RWPE1 (cell line): ENCODE results near the gene SPTBN1.
"Not testable (repeated sequence)": the region's sequence is repeated elsewhere in the genome, so short reads cannot be mapped to it uniquely, and the experiment has no call there.

Experiments
- CTCF ChIA-PET: fragments of 350-600 bp; sonication (Branson Sonifier 250); formaldehyde crosslinking; extraction: SDS; loops from one replicate; lab custom pipeline; 2021; lab: Yijun Ruan, JAX
- POLR2A ChIA-PET: fragments of 400-600 bp; formaldehyde crosslinking; extraction: SDS; loops from one replicate; lab custom pipeline; 2020; ENCODE audit warnings: antibody characterized with exemption; ENCODE audit not compliant: low non-redundant PET; lab: Yijun Ruan, JAX
- DNase-seq: peaks from one replicate; pipeline ENCODE4 v3.0.0; 2012; ENCODE audit warnings: low spot score
- H3K27ac ChIP-seq: fragments of 450-650 bp; 2 replicates; pipeline ENCODE4 v1.5.1; 2017
- CTCF ChIP-seq: fragments of 450-650 bp; conservative IDR thresholded peaks from 2 replicates; pipeline ENCODE4 v1.5.1; 2017; ENCODE audit warnings: low read depth, mild to moderate bottlenecking

SPTBN1 gene

GRCh38 chr2:54483426-54483825 lies 27.3 kb downstream of the SPTBN1 start:
- peak; percentile 26 for DNase-seq
- peak overlapping the region; percentile 59 for H3K27ac ChIP-seq
- POLR2A ChIA-PET, result no interaction called here
- CTCF ChIA-PET, result no interaction called here
- TF ChIP-seq CTCF, result no peak

- CTCF ChIA-PET, result not testable (repeated sequence)
Observed at GRCh38 chr2:54485756-54486155, 29.6 kb downstream of the SPTBN1 start.

GRCh38 chr2:54486766-54487165 lies 30.6 kb downstream of the SPTBN1 start:
- no peak for DNase-seq
- H3K27ac ChIP-seq, result no peak overlapping the region
- no peak for TF ChIP-seq CTCF
- ChIA-PET POLR2A (no interaction called here), CTCF (interaction anchor here (0.6 to 0.7 kb wide), 3 partner anchors 51 to 683 kb away, joined by 3 to 8 read pairs (median 3); no protein-coding TSS in a partner anchor)

More at GRCh38 chr2:54485756-54486155, 29.6 kb downstream of the SPTBN1 start:
- DNase-seq, H3K27ac ChIP-seq, POLR2A ChIA-PET: not testable (repeated sequence)

- POLR2A ChIA-PET, result no interaction called here
- CTCF ChIA-PET, result interaction anchor here (0.7 kb wide), 1 partner anchor 959 kb away, joined by 3 read pairs; no protein-coding TSS in a partner anchor
- TF ChIP-seq CTCF, result no peak
- no peak for DNase-seq
- H3K27ac ChIP-seq, result no peak overlapping the region
Observed at GRCh38 chr2:54490863-54491262, 34.7 kb downstream of the SPTBN1 start.

- TF ChIP-seq CTCF, result no peak
- H3K27ac ChIP-seq, result no peak overlapping the region
- CTCF ChIA-PET, result no interaction called here
- no peak for DNase-seq
- POLR2A ChIA-PET, result no interaction called here
Observed at GRCh38 chr2:54492335-54492734, 36.2 kb downstream of the SPTBN1 start.

GRCh38 chr2:54494087-54494486 lies 38.0 kb downstream of the SPTBN1 start:
- no peak for TF ChIP-seq CTCF
- POLR2A ChIA-PET, result no interaction called here
- H3K27ac ChIP-seq, result no peak overlapping the region
- no peak for DNase-seq
- CTCF ChIA-PET, result no interaction called here

GRCh38 chr2:54496920-54497319 lies 40.8 kb downstream of the SPTBN1 start:
- ChIA-PET POLR2A (no interaction called here), CTCF (interaction anchor here (0.6 kb wide), 1 partner anchor 289 kb away, joined by 5 read pairs; no protein-coding TSS in a partner anchor)
- no peak overlapping the region for H3K27ac ChIP-seq
- no peak for DNase-seq
- TF ChIP-seq CTCF, result no peak
